ENCODE measurements around the gene KCNK4. TPM values are rescaled to one million over a fixed set of nuclear protein-coding genes. Genes with fewer than 3 reads are reported as not detected.
"Not testable (repeated sequence)": the region's sequence is repeated elsewhere in the genome, so short reads cannot be mapped to it uniquely, and the experiment has no call there.

Gene KCNK4
- total RNA-seq, 2 donors from 2014 or later = not detected

- Histone ChIP-seq H3K36me3 (peaks cover 10% of the 10 kb centered on the region), H3K27me3 (no peaks in the 10 kb centered on the region), H3K4me1 (peaks cover 0 to 47% of the 10 kb centered on the region in 2 donors), H3K27ac (peak overlapping the region; percentile 88 to 91), H3K9me3 (no peaks in the 10 kb centered on the region), H3K4me3 (peak overlapping the region; percentile 74 to 82)
- no peak for TF ChIP-seq CTCF (IDR thresholded peaks at IDR 0.05)
- DNase-seq (ENCODE audit: low spot score) = no peak
Measured at GRCh38 chr11:64245401-64245796, 45.7 kb upstream of the KCNK4 start.

GRCh38 chr11:64245797-64246620 is 45.1 kb upstream of the KCNK4 start:
- peaks cover 10% of the 10 kb centered on the region for H3K36me3 ChIP-seq
- H3K27ac ChIP-seq = peak overlapping the region; percentile 88 to 91
- no peaks in the 10 kb centered on the region for H3K9me3 ChIP-seq
- TF ChIP-seq CTCF (IDR thresholded peaks at IDR 0.05) = no peak
- peak; percentile 88 for DNase-seq (ENCODE audit: low spot score)
- H3K4me1 ChIP-seq = peaks cover 0 to 51% of the 10 kb centered on the region in 2 donors
- no peaks in the 10 kb centered on the region for H3K27me3 ChIP-seq
- peak overlapping the region; percentile 74 to 82 for H3K4me3 ChIP-seq

- not testable (repeated sequence) for DNase-seq (ENCODE audit: low spot score); H3K27me3 ChIP-seq; H3K9me3 ChIP-seq
- Histone ChIP-seq H3K4me3 (peak overlapping the region; percentile 74 to 82), H3K4me1 (peaks cover 0 to 52% of the 10 kb centered on the region in 2 donors), H3K36me3 (peaks cover 10% of the 10 kb centered on the region), H3K27ac (peak overlapping the region; percentile 88 to 95)
Measured at GRCh38 chr11:64246621-64246870, 44.6 kb upstream of the KCNK4 start.

- H3K4me1 ChIP-seq = peaks cover 0 to 54% of the 10 kb centered on the region in 2 donors
- peak; percentile 89 for DNase-seq (ENCODE audit: low spot score)
- H3K9me3 ChIP-seq = no peaks in the 10 kb centered on the region
- H3K27ac ChIP-seq = peak within 1 kb of the TSS; percentile 88 to 95
- TF ChIP-seq CTCF (IDR thresholded peaks at IDR 0.05) = peak in 1 of 2 donors; percentile 44
- H3K4me3 ChIP-seq = peak within 1 kb of the TSS; percentile 74 to 82
- H3K36me3 ChIP-seq = peaks cover 10% of the 10 kb centered on the region
- H3K27me3 ChIP-seq = no peaks in the 10 kb centered on the region
Measured at GRCh38 chr11:64246871-64247728, 44.0 kb upstream of the KCNK4 start, which contains the start of gene PPP1R14B. PPP1R14B (minus strand) TSS chr11:64246943; CDS start chr11:64246673, 270 bp downstream.

GRCh38 chr11:64247729-64248531 is 43.2 kb upstream of the KCNK4 start:
- peaks cover 0 to 54% of the 10 kb centered on the region in 2 donors for H3K4me1 ChIP-seq
- H3K27ac ChIP-seq = peak overlapping the region; percentile 87 to 95
- no peak for DNase-seq (ENCODE audit: low spot score)
- no peaks in the 10 kb centered on the region for H3K27me3 ChIP-seq
- H3K9me3 ChIP-seq = no peaks in the 10 kb centered on the region
- TF ChIP-seq CTCF (IDR thresholded peaks at IDR 0.05) = no peak
- H3K36me3 ChIP-seq = peaks cover 10% of the 10 kb centered on the region
- H3K4me3 ChIP-seq = peak overlapping the region; percentile 56 to 74
